NCI-H748 treated with DMSO at 0.1 percent for 48 hours (cell line): ENCODE results near the gene DRD4.
A peak's percentile ranks its signal among the peaks of the same experiment; 100 is the strongest.

ENCODE experiments used
- DNase-seq: peaks from one replicate; lab custom pipeline; 2025; lab: John Stamatoyannopoulos, UW

Gene DRD4

GRCh38 chr11:610146-610801 is 26.8 kb upstream of the DRD4 start:
- DNase-seq: no peak

GRCh38 chr11:611001-611996 is 25.8 kb upstream of the DRD4 start:
- no peak for DNase-seq

GRCh38 chr11:612201-612960 is 24.7 kb upstream of the DRD4 start:
- DNase-seq: no peak

GRCh38 chr11:612961-613300 is 24.1 kb upstream of the DRD4 start:
- DNase-seq: no peak

- peak; percentile 30 for DNase-seq
Measured at GRCh38 chr11:613369-613968, 23.6 kb upstream of the DRD4 start.

GRCh38 chr11:614021-614622 is 22.9 kb upstream of the DRD4 start:
- no peak for DNase-seq

- no peak for DNase-seq
Measured at GRCh38 chr11:614623-615503, 22.2 kb upstream of the DRD4 start.

GRCh38 chr11:615504-616319 is 21.4 kb upstream of the DRD4 start, which contains the start of gene IRF7:
IRF7 (minus strand) TSS chr11:615950; CDS start chr11:615364, 586 bp downstream.
- DNase-seq: peak; percentile 79

- no peak for DNase-seq
Measured at GRCh38 chr11:616320-617198, 20.5 kb upstream of the DRD4 start.

- DNase-seq: no peak
Measured at GRCh38 chr11:617199-617911, 19.7 kb upstream of the DRD4 start.

GRCh38 chr11:617912-618682 is 19.0 kb upstream of the DRD4 start:
- DNase-seq: no peak

GRCh38 chr11:618856-619627 is 18.0 kb upstream of the DRD4 start:
- no peak for DNase-seq

- no peak for DNase-seq
Measured at GRCh38 chr11:619628-620050, 17.4 kb upstream of the DRD4 start.

GRCh38 chr11:620201-620600 is 16.9 kb upstream of the DRD4 start:
- no peak for DNase-seq

- DNase-seq: no peak
Measured at GRCh38 chr11:620935-621814, 15.9 kb upstream of the DRD4 start.
